NCI-H2081 (cell line): ENCODE results near the gene UGT2A3.

Source experiments
- DNase-seq, 2 experiments: peaks; one replicate each; lab custom pipeline; 2025; lab: John Stamatoyannopoulos, UW

UGT2A3 gene

GRCh38 chr4:68912807-68913206 lies 38.8 kb downstream of the UGT2A3 start:
- DNase-seq, result no peak

DNA sequence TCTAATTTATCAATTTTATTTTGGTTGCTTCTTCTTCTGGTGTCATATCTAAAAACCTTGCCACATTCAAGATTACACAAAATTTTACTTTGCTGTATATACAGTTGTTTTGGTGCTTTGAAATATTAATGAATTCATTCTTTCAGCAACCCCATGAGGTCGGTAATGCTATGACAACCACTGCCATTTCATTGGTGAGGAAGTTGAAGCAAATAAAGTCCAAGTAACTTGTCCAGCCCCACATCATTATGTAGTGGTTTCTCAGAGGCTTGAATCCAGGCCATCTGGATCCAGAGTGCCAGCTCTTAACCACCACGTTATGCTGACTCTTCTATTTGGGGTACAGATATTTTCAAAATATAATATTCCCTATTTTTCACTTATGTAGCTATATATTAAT lies 42.2 kb downstream of the UGT2A3 start:
- no peak for DNase-seq

DNA sequence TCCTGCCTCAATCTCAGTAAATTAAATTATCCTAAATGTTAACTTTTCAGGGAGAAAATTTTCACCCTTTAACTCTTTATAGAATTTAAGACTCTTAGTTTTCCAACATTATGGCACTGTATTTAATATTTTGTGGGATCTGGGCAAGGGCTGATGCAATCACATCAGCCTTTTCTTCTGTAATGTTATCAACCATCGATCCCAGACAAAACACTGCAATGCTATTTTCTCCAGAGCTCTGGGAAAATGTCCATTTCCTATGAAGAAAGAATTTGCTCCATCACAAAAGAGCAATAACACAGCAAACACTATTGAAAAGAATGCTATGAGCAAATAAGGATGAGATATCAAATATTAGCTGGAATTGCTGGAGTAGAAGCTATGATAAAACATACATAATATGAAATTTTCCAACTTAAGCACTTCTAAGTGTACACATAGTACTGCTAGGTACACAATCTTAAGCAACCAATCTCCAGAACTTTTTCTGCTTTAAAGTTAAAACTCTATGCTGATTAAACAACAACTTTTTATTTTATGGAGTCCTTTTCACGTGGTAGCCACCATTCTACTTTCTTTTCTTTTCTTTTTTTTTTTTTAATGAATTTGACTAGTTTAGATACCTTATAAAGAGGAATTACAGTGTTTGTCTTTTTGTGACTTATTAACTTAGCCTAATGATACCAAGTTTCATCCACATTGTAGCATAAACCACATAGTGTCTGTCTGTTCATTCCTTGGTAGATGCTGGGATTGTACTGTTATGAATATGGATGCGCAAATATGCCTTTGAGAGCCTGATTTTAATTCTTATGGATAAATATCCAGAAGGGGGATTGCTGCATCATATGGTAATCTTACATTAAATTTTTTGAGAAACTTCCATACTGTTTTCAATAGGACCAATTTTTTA lies 43.6 kb downstream of the UGT2A3 start:
- no peak for DNase-seq

DNA sequence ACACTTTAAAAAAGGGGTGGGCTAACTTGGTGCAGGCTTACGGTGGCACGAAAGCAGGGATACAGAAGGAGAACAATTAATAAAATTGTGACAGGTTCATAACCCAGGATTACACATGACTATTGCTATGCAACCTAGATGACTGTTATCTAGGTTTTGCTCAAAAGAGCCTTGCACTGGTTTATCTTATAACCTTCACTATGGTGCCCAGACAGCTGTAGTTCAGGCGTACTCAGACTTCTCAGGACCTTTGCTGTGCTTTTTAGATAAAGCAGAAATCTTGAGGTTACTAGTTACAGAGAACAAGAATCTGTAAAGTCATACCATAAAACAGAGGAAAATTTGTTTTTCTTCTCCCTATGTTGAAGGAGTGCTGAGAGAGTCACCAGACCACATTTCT lies 44.4 kb downstream of the UGT2A3 start:
- no peak for DNase-seq

GRCh38 chr4:68906780-68907137 lies 44.8 kb downstream of the UGT2A3 start:
- DNase-seq, result no peak

GRCh38 chr4:68905939-68906779 lies 45.4 kb downstream of the UGT2A3 start:
- peak; percentile 2 to 35 for DNase-seq

DNA sequence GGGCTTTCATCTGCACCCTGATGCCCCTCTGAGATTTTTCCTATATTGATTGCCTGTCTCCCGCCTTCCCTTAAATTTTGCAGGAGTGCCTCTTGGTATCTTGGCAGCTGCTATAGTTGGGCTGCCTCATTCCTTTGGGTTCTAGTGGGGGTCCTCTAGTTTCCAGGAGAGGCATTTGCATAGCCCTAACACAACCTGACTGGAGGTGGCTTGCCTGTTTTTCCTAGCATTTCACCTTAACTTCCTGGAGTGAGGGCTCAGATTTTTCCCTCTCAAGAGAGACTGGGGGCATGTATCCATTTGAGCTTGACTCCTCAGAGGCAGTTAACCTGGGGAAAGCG lies 46.0 kb downstream of the UGT2A3 start:
- no peak for DNase-seq

DNA sequence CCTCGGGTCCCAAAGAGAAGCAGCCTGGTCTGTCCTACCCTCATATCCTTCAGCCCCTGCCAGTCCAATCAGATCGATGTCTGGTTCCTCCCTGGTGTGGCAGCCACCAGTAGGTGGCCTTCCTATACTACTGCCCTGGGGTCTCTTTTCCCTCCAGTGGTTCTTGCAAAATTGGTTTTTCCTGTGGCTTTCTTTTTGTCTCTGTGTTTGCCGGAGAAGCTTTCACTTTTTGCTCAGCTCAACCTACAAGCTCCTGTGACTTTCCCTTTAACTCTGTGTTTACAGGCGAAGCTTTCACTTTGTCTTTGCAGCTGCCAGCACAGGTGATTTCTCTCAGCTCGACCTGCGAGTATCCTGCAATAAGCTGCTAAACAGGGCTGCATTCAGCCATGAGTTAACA lies 46.8 kb downstream of the UGT2A3 start:
- DNase-seq, result no peak

DNA sequence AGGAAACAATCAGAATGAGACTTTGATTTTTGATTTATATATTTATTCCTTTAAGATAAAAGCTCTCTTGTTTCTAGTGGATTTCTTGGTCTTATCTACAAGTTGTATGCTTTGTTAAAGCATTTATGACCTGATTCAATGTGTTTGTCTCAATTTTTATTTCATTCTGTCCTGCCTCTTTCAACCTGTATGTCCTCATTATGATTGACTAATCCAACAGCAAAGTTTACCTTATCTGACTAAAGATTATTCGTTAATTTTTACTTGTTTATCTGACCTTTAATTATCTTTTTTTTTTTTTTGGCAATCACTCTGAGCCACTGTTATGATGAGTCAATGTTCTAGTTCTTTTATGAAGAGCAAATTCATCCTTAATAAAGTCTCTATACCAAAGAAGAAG lies 54.9 kb downstream of the UGT2A3 start:
- DNase-seq, result no peak

DNA sequence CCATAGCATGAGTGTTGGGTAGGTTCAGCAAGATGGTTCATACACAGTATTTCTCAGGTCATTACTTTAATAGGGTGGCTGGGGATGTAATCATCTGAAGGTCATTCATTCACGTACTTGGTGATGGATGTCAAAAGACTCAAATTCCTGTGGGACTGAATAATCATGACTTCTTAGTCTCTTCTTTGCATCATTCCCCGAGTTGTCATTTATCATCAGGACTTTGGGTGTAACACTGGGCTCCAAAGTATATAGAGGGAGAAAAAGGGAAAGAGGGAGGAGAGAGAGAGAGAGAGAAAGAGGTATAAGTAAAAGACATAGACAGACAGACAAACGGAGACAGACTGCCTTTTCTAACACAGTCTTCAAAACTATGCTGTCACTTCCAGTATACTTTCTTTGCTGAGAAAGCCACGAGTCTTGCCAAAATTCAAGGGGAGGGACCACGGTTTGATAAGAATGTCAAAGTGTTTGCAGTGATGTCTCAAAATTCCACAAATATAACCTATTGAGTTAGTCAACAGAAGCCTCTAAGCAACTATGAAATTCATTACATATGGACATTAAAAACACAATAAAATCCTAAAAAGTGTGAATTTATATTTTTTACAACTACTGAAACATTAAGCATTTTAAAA lies 55.9 kb downstream of the UGT2A3 start:
- no peak for DNase-seq

GRCh38 chr4:68892861-68893260 lies 58.7 kb downstream of the UGT2A3 start:
- DNase-seq, result no peak

- DNase-seq, result no peak
Measured at GRCh38 chr4:68891678-68892077, 59.9 kb downstream of the UGT2A3 start.

DNA sequence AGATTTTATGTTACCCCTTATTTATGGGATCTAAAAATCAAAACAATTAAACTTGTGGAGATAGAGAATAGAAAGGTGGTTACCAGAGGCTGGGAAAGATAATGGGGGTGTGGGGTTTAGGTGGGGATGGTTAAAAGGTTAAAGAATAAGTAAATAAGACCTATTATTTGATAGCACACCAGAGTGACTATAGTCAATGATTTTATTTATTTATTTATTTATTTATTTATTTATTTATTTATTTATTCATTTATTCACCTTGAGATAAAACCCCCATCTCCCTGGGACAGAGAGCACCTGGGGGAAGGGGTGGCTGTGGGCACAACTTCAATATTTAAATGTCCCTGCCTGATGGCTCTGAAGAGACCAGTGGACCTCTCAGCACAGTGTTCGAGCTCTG lies 66.1 kb downstream of the UGT2A3 start:
- no peak for DNase-seq

DNA sequence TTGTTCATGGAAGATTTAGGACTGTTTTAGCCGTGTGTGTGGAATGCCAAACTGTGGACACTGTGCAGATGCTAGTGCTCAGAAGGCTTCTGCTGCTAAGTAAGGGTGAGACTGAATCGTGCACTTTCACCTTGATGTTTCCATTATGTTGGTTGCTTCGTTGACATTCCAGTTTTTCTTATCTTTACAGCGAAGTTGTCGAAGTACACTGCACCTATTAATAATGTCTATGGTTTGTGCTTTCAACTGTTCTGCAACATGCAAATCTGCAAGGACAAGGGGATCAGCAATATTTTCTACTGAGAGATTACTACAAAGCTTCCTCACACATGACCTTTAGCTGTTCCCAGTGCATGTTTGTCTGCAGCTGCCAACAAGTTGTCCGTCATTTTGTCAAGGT lies 67.7 kb downstream of the UGT2A3 start:
- no peak for DNase-seq
